Endodermal cell (in vitro differentiated cells): ENCODE results near the gene THAP11. TPM values are rescaled to one million over a fixed set of nuclear protein-coding genes. Genes with fewer than 3 reads are reported as not detected.

ENCODE experiments used
- DNase-seq: peaks from one replicate; pipeline ENCODE4 v3.0.0-alpha.2; 2017
- H3K27ac ChIP-seq: 2 replicates; pipeline ENCODE4 v1.5.1; 2013; ENCODE audit warnings: mild to moderate bottlenecking, low read depth, low read length, moderate library complexity
- H3K27me3 ChIP-seq: 2 replicates; pipeline ENCODE4 v1.6.1; 2013; ENCODE audit warnings: mild to moderate bottlenecking, low read length, moderate library complexity; ENCODE audit not compliant: insufficient read depth, control insufficient read depth, poor library complexity, severe bottlenecking
- H3K36me3 ChIP-seq: 2 replicates; pipeline ENCODE4 v1.7.0; 2013; ENCODE audit warnings: mild to moderate bottlenecking, low read length, moderate library complexity; ENCODE audit not compliant: control insufficient read depth, insufficient read depth
- H3K4me1 ChIP-seq: one replicate; pipeline ENCODE4 v1.7.0; 2013; ENCODE audit warnings: low read length; ENCODE audit not compliant: control insufficient read depth, insufficient read depth
- H3K4me3 ChIP-seq: 2 replicates; pipeline ENCODE4 v1.5.1; 2013; ENCODE audit warnings: mild to moderate bottlenecking, low read length, moderate library complexity
- H3K9ac ChIP-seq: 2 replicates; pipeline ENCODE4 v1.6.1; 2013; ENCODE audit warnings: mild to moderate bottlenecking, low read length, moderate library complexity; ENCODE audit not compliant: poor library complexity, severe bottlenecking; ENCODE audit errors: extremely low read depth
- H3K9me3 ChIP-seq: 2 replicates; pipeline ENCODE4 v1.6.1; 2013; ENCODE audit warnings: mild to moderate bottlenecking, low read length, moderate library complexity; ENCODE audit not compliant: control insufficient read depth
- H3K27ac Mint-ChIP-seq: 2 replicates; pipeline ENCODE4 v1.8.0; 2020; ENCODE audit warnings: mixed read lengths
- H3K27me3 Mint-ChIP-seq: 2 replicates; pipeline ENCODE4 v1.8.0; 2021; ENCODE audit warnings: mild to moderate bottlenecking, mixed read lengths; ENCODE audit not compliant: insufficient read depth
- H3K36me3 Mint-ChIP-seq: 2 replicates; pipeline ENCODE4 v1.8.0; 2020; ENCODE audit warnings: low read depth, mixed read lengths
- H3K4me1 Mint-ChIP-seq: 2 replicates; pipeline ENCODE4 v1.8.0; 2020; ENCODE audit warnings: mixed read lengths
- H3K4me3 Mint-ChIP-seq: 2 replicates; pipeline ENCODE4 v1.8.0; 2020; ENCODE audit warnings: mild to moderate bottlenecking, moderate library complexity, mixed read lengths
- H3K9me3 Mint-ChIP-seq: 2 replicates; pipeline ENCODE4 v1.8.0; 2020; ENCODE audit warnings: mild to moderate bottlenecking, mixed read lengths
- WGBS, 2 experiments: methylation state at CpG; one replicate each; pipeline versions ENCODE4 v1.1.5 to v1.1.7; 2013; ENCODE audit warnings: missing lambda C conversion rate in 2 of 2, mixed read lengths in 1 of 2; ENCODE audit not compliant: insufficient coverage in 1 of 2, insufficient read length in 1 of 2; 5-methylcytosine and 5-hydroxymethylcytosine counted together
- total RNA-seq, 2 donors: library from RNA; stranded (reverse); fragmentation: NEBNext Ultra II Directional in 1 of 2; extraction: Animal tissue kit (Norgen Biotek cat#: 25700) in 1 of 2; gene quantifications; 2 replicates in 1 of 2; 3 replicates in 1 of 2; pipeline ENCODE4 v1.2.1, GENCODE V29; 2021
- TF ChIP-seq, protein P1 (sequence below): fragments of 200-600 bp; sonication (generic); conservative IDR thresholded peaks from 2 replicates; pipeline ENCODE4 v1.5.0; 2021; ENCODE audit warnings: antibody characterized with exemption, mild to moderate bottlenecking

The THAP11 gene
- total RNA-seq, 2 donors from 2014 or later = 28.0 to 32.9 TPM

DNA sequence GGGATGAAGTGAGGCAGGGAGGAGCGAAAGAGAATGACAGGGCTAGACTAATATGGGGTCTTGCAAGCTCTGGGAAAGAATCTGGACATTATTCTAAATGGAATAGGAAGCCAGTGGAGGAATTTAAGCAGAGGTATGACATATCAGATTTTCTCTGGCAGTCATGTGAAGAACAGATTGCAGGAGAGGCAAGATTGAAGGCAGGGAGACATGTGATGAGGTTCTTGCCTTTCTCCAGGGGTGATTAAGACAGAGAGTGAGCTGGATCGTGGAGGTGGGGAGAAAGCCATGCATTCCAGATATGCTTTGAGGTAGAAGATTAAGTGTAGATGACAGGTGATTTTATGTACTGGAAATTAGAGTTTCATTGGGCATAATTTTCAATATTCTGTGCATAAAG lies 4.3 kb upstream of the THAP11 start:
- no peaks in the 10 kb centered on the region for H3K9me3 ChIP-seq
- no peak overlapping the region for H3K9ac ChIP-seq
- Mint-ChIP-seq H3K4me3 (no peak overlapping the region), H3K36me3 (no peaks in the 10 kb centered on the region), H3K27me3 (no peaks in the 10 kb centered on the region), H3K9me3 (no peaks in the 10 kb centered on the region), H3K27ac (no peak overlapping the region), H3K4me1 (peaks cover 9% of the 10 kb centered on the region)
- H3K4me3 ChIP-seq = no peak overlapping the region
- H3K36me3 ChIP-seq = no peaks in the 10 kb centered on the region
- no peaks in the 10 kb centered on the region for H3K27me3 ChIP-seq
- DNase-seq = no peak
- WGBS, 2 experiments = 95 to 100% methylated on average over 2 of the region's 2 CpGs
- TF ChIP-seq, protein P1, sequence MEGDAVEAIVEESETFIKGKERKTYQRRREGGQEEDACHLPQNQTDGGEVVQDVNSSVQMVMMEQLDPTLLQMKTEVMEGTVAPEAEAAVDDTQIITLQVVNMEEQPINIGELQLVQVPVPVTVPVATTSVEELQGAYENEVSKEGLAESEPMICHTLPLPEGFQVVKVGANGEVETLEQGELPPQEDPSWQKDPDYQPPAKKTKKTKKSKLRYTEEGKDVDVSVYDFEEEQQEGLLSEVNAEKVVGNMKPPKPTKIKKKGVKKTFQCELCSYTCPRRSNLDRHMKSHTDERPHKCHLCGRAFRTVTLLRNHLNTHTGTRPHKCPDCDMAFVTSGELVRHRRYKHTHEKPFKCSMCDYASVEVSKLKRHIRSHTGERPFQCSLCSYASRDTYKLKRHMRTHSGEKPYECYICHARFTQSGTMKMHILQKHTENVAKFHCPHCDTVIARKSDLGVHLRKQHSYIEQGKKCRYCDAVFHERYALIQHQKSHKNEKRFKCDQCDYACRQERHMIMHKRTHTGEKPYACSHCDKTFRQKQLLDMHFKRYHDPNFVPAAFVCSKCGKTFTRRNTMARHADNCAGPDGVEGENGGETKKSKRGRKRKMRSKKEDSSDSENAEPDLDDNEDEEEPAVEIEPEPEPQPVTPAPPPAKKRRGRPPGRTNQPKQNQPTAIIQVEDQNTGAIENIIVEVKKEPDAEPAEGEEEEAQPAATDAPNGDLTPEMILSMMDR = no peak
- no peaks in the 10 kb centered on the region for H3K4me1 ChIP-seq
- H3K27ac ChIP-seq = no peak overlapping the region

- H3K27ac ChIP-seq = peak overlapping the region; percentile 71
- Mint-ChIP-seq H3K27me3 (no peaks in the 10 kb centered on the region), H3K4me1 (peaks cover 37% of the 10 kb centered on the region), H3K4me3 (peak overlapping the region; percentile 85), H3K27ac (peak overlapping the region; percentile 97), H3K9me3 (no peaks in the 10 kb centered on the region), H3K36me3 (no peaks in the 10 kb centered on the region)
- peaks cover 22% of the 10 kb centered on the region for H3K4me1 ChIP-seq
- H3K27me3 ChIP-seq = no peaks in the 10 kb centered on the region
- no peak for DNase-seq
- no peaks in the 10 kb centered on the region for H3K9me3 ChIP-seq
- peak overlapping the region; percentile 45 for H3K9ac ChIP-seq
- TF ChIP-seq, protein P1 = no peak
- H3K4me3 ChIP-seq = peak overlapping the region; percentile 90
- 71 to 73% methylated on average over 15 to 17 of the region's 17 CpGs for WGBS, 2 experiments
- H3K36me3 ChIP-seq = peaks cover 4% of the 10 kb centered on the region
Observed at GRCh38 chr16:67841198-67841815, 813 bp upstream of the THAP11 start.

- peak overlapping the region; percentile 90 for H3K4me3 ChIP-seq
- peak overlapping the region; percentile 92 for H3K27ac Mint-ChIP-seq
- H3K36me3 Mint-ChIP-seq = no peaks in the 10 kb centered on the region
- H3K4me3 Mint-ChIP-seq = peak overlapping the region; percentile 85
- no peaks in the 10 kb centered on the region for H3K9me3 ChIP-seq
- no peaks in the 10 kb centered on the region for H3K27me3 ChIP-seq
- peaks cover 4% of the 10 kb centered on the region for H3K36me3 ChIP-seq
- TF ChIP-seq, protein P1 = peak; percentile 59
- DNase-seq = peak; percentile 85
- H3K27me3 Mint-ChIP-seq = no peaks in the 10 kb centered on the region
- H3K9me3 Mint-ChIP-seq = no peaks in the 10 kb centered on the region
- H3K27ac ChIP-seq = peak overlapping the region; percentile 52
- peaks cover 22% of the 10 kb centered on the region for H3K4me1 ChIP-seq
- 2 to 5% methylated on average over 25 to 67 of the region's 67 CpGs for whole genome bisulfite sequencing, 2 experiments
- peaks cover 39% of the 10 kb centered on the region for H3K4me1 Mint-ChIP-seq
- H3K9ac ChIP-seq = peak overlapping the region; percentile 45
Observed at GRCh38 chr16:67842509-67843342, 606 bp downstream of the THAP11 start.
